Activated T-helper 9 cell treated with anti-CD3 and anti-CD28 coated beads, Interleukin-2, amount 50 U/mL, for 16 hours (primary cell): ENCODE measurements around the gene CHRM2.

ENCODE experiments used
- DNase-seq: peaks from one replicate; pipeline ENCODE4 v3.0.0-alpha.2; 2020; ENCODE audit warnings: low read depth

CHRM2 gene

GRCh38 chr7:136894789-136895188, 26.3 kb downstream of the CHRM2 start:
- DNase-seq = no peak

DNA sequence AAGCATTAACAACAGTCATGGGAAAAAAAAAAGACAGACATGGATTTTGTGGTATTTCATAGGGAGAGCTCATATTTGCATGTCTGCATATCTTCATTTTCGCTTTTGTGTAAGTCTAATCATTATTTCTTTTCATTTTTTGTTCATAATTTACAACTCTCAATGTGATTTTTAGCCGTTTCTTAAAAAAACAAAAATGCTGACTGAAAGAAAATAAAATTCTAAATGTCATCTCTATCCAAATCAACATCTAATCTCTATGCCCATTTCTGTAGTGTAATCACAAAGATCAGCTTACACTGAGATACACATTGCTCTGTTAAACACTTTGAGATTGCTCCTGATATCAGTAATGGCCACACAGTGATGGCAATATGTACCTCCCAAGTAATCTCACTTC, 29.2 kb downstream of the CHRM2 start:
- DNase-seq = no peak

GRCh38 chr7:136900005-136900404, 31.6 kb downstream of the CHRM2 start:
- DNase-seq = no peak

DNA sequence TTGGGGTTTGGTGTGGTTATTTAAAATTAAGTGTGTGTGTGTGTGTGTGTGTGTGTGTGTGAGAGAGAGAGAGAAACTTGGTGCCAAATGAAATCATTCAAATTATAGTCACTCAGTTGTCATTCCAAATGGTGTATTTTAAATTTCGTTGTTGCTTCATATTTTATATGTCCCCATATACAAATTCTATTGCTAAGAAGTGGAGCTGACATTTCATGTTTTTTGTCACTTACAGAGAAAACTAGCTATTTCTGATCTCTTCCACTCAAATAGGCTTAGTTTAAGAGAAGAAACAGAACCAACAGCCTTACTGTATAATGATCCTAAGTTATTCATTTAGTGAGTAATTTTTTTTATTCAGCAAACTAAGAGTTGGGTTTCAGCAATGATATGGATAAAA, 42.3 kb downstream of the CHRM2 start:
- DNase-seq = no peak

- DNase-seq = no peak
These were observed 42.9 kb downstream of the CHRM2 start for GRCh38 chr7:136911344-136911743.

- no peak for DNase-seq
These were observed 43.9 kb downstream of the CHRM2 start for GRCh38 chr7:136912339-136912738.

DNA sequence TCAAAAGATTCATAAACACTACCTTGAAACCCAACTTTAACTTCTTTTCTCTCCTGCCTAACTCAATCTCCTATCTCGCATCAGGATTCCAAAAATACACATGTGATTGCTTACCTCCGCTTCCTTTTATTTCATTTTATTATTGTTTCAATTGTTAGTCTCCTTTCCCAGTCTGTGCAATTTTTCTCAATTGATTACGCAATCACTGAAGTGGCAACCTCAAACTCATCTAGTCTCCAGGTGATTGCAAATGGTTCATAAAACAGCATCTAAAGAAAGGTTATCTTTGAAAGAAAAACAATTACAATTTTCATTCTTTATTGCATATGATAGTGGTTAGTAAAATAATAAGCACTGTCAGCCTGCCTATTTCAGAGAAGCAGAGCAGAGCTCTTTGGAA, 45.6 kb downstream of the CHRM2 start:
- DNase-seq = no peak

DNA sequence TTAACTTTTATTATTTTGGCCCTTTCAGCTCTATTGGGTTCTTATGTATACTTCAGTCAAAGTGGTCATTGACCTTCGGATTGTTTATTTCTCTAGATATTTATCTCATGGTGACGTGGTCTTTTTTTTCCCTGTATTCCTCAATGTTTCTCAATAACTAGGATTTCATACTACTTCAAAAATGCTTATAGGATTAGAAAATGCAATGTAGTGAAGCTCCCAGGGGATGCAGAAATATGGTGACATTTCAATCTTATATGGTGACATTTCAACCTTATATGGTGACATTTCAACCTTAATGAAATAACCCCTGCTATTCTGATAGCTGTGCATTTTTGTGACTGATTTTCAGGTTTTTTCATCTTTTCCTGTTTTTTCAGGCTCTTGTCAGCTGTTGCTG, 51.4 kb downstream of the CHRM2 start:
- no peak for DNase-seq

- no peak for DNase-seq
These were observed 54.7 kb downstream of the CHRM2 start for GRCh38 chr7:136923111-136923667.

- DNase-seq = no peak
These were observed 56.6 kb downstream of the CHRM2 start for GRCh38 chr7:136925044-136925443.

DNA sequence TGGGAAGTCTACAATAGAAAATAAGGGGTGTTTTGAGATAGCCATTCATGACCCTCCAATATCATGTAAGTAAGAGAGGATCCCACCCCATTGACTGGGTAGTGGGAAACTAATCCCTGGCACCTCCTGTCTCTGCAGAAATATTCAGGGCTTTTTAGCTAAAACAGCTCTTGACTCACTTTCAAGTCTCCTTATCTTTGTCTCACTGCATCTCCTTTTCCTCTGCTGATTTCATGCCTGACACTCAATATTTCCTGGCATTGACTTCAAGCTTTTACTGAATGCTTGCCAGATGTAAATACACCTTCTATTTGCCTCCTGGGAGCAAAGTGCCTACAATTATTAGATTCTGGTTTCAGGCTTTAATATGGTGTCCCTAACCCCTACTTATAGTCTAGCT, 57.1 kb downstream of the CHRM2 start:
- DNase-seq = no peak

GRCh38 chr7:136931169-136931867, 62.9 kb downstream of the CHRM2 start:
- DNase-seq = no peak

DNA sequence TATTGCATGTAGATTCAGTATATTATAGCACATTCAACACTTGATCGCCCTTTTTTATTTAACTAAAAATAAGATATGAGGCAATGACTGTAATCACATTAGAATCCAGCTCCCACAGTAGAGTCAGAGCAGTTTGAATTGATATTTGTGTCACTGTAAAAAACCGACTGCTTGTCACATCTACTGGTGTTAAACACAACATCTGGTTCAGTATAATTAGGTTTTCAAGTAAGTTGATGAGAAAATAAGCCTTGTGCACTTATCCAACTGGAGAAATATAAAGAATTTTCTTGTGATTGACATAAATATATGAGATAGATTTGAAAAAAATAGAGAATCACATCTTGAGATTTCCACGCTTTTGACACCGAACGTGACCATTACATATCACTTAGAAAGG, 69.0 kb downstream of the CHRM2 start:
- no peak for DNase-seq

DNA sequence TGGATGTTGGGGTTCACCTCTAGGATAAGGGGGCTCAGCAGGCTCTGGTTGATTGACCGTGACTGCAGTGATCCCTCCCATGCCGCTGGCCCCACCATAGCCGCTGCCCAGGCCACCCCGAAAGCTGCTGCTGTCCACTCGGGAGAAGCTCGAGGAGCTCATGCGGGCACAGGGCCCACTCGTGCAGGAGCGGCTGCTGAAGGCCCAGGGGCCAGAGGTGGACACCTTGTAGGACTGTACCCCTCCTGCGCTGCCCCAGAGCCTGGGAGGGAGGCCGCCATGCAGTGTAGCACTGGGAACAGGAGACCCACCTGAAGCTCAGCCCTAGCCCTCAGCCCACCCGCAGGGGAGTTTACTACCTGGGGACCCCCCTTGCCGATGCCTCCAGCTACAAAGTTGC, 70.0 kb downstream of the CHRM2 start:
- DNase-seq = no peak

DNA sequence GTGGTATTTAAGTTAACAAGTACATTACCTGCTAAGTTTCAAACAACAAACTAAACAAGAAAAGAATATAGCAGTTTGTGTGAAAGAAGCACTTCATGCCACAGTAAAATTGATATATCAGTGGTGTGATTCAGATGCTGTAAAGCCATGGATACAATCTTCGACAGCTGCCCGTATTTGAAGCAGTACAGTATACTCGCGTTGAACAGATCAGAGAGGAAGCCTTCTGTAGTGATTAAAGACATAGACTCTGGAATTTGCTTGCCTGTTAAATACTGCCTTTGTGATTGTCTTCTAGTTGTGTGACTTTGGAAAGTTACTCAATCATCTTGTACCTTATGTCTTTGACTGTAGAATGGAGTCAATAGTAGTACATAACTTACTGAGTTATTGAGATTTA, 71.7 kb downstream of the CHRM2 start:
- no peak for DNase-seq

- no peak for DNase-seq
These were observed 72.5 kb downstream of the CHRM2 start for GRCh38 chr7:136940917-136941316.

DNA sequence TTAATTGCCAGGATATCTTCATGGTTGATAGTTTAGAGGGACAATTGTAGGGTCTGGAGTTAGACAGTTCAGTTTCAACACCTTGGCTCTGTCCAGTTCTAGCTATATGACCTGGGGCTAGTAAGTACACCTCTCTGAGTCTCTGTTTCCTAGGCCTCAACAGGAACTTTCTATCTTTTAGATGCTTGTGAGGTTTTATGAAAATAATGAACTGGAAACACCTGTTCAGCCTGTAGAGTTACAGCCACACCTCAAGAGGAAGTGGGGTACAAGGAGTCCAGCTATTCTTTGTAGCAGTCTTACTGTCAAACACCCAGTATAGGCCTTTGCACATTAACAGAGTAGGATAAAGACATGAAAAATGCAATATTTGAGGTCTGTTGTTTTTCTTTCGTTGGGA, 73.4 kb downstream of the CHRM2 start:
- DNase-seq = no peak

DNA sequence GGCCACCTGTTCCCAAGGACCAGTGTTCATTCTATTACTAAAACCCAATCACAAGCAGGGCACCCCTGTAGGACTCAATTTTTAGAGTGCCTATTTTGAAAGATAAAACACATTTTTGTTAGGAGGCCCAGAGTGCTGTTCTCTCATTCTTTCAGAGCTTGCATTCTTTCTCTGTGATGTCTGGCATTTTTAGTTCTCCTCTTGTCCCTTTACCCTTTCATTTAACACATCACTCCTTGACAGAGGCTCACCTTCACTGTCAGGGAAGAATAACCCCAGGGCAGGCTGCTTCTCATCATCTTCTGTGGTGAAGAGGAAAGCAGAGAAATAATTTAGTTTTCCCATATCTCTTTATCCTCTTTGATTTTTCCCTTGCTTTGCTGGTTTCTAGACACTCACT, 73.9 kb downstream of the CHRM2 start:
- DNase-seq = no peak

GRCh38 chr7:136942994-136943393, 74.5 kb downstream of the CHRM2 start:
- no peak for DNase-seq

- no peak for DNase-seq
These were observed 78.9 kb downstream of the CHRM2 start for GRCh38 chr7:136947347-136947746.

- DNase-seq = no peak
These were observed 81.9 kb downstream of the CHRM2 start for GRCh38 chr7:136950331-136950730.

- no peak for DNase-seq
These were observed 84.9 kb downstream of the CHRM2 start for GRCh38 chr7:136953386-136953785.

- DNase-seq = no peak
These were observed 87.8 kb downstream of the CHRM2 start for GRCh38 chr7:136956232-136956631.

DNA sequence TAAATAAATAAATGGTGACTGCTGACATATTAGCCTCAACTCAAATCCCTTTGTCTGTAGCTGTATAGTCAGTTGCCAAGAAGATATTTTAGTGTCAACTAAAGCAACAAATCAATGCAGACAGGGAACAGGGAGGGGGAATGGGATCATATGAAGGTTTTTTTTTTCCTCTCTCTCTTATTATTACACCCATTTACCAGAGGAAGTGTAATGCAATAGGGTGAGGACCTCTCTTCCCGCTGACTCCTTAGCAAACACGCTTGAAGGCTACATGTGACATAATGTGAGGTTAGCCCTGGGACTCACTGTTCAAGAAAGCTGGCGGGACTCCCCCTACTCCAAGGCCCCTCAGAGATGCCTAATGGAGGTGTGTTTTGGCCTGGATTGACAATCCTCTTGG, 88.2 kb downstream of the CHRM2 start:
- no peak for DNase-seq
